HUES64 (cell line): Measurements from ENCODE around the gene SEC14L1.

Experiments
- H3K27ac ChIP-seq: 2 replicates; pipeline ENCODE4 v1.7.0; 2013; ENCODE audit warnings: low read depth, low read length, inconsistent platforms
- H3K27me3 ChIP-seq: 2 replicates; pipeline ENCODE4 v1.6.1; 2013; ENCODE audit warnings: mild to moderate bottlenecking, low read length; ENCODE audit not compliant: insufficient read depth
- H3K36me3 ChIP-seq: 2 replicates; pipeline ENCODE4 v1.6.1; 2013; ENCODE audit warnings: mild to moderate bottlenecking, low read length; ENCODE audit not compliant: insufficient read depth
- H3K4me1 ChIP-seq: 2 replicates; pipeline ENCODE4 v1.6.1; 2013; ENCODE audit warnings: mild to moderate bottlenecking, low read length, moderate library complexity; ENCODE audit not compliant: insufficient read depth
- H3K4me3 ChIP-seq: 2 replicates; pipeline ENCODE4 v1.5.1; 2013; ENCODE audit warnings: mild to moderate bottlenecking, low read length, moderate library complexity
- H3K9ac ChIP-seq: 2 replicates; pipeline ENCODE4 v1.6.1; 2013; ENCODE audit warnings: mild to moderate bottlenecking, low read depth, low read length
- H3K9me3 ChIP-seq: 2 replicates; pipeline ENCODE4 v1.6.1; 2013; ENCODE audit warnings: low read depth, low read length; ENCODE audit not compliant: insufficient read depth
- WGBS: fragments of 150-250, 120-280 bp; methylation state at CpG from one replicate; pipeline ENCODE4 v1.1.7; 2013; ENCODE audit warnings: missing lambda C conversion rate; 5-methylcytosine and 5-hydroxymethylcytosine counted together

Gene SEC14L1

DNA sequence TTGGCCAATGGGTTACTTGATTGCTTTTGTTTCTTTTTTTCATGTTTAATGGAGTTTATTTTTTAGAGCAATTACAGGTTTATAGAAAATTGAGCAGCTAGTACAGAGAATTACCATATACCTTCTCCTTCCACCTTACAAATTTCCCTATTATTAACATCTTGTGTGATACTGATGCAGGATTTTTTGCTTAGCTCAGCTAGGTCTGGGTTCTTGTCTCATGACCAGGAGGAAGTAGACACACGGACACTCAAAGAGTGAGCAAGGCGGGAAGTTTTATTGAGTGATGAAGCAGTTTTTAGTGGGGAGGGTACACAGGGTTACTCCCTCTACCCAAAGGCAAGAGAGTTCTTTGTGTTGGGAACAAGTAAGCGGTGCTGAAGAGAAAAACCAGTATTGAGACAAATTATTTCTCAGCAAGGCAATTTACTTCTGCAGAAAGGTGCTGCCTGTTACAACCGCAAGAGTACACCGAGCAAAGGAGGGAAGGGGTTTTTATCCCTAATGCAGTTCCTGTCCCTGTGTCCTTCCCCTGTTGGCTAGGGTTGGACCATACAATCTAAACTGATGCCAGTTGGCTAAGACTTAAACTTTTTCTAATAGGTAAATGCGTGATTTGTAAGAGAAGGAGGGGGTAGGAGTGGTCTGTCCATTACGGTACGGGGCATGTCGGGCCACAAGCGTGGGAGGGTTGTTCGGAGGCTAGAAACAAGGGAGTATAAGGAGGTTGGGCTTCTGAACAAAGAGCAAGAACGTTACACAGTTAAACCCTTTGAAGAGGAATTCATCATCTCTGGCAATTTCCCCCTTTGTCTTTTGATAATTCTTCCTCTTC is 26.9 kb downstream of the SEC14L1 start:
- peaks cover 9% of the 10 kb centered on the region for H3K36me3 ChIP-seq
- 89% methylated on average over 12 of the region's 12 CpGs for WGBS
- peaks cover 30% of the 10 kb centered on the region for H3K9me3 ChIP-seq

DNA sequence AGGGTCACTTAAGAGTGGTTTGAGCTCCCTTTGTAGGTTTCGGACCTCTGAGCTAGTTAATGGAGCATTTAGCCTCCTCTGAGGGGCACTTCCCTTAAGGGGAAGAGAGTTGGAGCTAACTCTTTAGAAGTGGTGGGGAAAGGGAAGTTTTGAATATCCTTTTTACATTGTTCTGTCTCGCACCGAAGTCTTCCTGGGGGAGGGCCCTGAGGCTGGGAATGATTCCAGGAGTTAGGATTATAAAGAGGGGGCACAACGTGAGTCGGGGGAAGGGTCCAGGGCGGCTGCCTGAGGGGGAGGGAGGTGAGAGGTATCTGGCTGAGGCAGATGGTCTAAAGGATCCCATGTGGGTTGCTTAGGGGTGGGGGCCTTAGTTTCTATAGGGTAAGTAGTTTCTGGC is 32.3 kb downstream of the SEC14L1 start:
- H3K36me3 ChIP-seq, result peaks cover 17% of the 10 kb centered on the region
- H3K9me3 ChIP-seq, result peaks cover 42% of the 10 kb centered on the region

More for the DNA sequence above, 26.9 kb downstream of the SEC14L1 start:
- no peaks in the 10 kb centered on the region for H3K27me3 ChIP-seq
- H3K4me1 ChIP-seq, result peaks cover 30% of the 10 kb centered on the region
- no peak overlapping the region for H3K9ac ChIP-seq
- H3K4me3 ChIP-seq, result no peak overlapping the region
- H3K27ac ChIP-seq, result no peak overlapping the region

DNA sequence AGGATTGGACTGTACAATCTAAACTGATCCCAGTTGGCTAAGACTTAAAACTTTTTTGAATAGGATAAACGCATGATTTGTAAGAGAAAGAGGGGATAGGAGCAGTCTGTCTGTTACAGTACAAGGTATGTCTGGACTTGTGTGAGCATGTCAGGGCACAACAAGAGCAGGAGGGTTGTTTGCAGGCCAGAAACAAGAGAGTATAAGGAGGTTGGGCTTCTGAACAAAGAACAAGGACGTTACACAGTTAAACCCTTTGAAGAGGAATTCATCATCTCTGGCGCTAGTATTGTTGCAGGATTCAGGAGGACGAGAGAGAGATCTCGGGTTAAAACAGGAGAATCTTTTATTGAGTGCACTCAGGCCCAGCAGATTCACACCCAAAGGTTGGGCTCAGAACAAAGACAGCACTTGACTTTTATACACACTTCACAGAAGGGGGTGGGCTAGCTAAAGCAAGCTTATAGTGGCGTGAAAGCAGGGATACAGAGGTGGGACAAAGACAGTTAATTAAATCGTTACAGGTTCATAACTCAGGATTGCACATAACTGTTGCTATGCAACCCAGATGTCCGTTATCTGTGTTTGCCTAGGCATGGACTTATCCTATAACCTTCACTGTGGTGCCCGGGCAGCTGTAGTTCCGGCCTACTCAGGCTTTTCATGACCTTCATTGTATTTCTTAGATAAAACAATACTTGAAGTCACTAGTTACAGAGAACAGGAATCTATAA is 34.3 kb downstream of the SEC14L1 start:
- Histone ChIP-seq H3K27ac (no peak overlapping the region), H3K36me3 (peaks cover 14% of the 10 kb centered on the region), H3K27me3 (no peaks in the 10 kb centered on the region), H3K4me3 (no peak overlapping the region), H3K4me1 (no peaks in the 10 kb centered on the region), H3K9me3 (peaks cover 30% of the 10 kb centered on the region), H3K9ac (no peak overlapping the region)
- 94% methylated on average over 10 of the region's 10 CpGs for WGBS

More for the DNA sequence above, 32.3 kb downstream of the SEC14L1 start:
- Histone ChIP-seq H3K27ac (no peak overlapping the region), H3K4me3 (no peak overlapping the region), H3K27me3 (no peaks in the 10 kb centered on the region), H3K9ac (no peak overlapping the region), H3K4me1 (no peaks in the 10 kb centered on the region)
- WGBS, result 94% methylated on average over 6 of the region's 6 CpGs

DNA sequence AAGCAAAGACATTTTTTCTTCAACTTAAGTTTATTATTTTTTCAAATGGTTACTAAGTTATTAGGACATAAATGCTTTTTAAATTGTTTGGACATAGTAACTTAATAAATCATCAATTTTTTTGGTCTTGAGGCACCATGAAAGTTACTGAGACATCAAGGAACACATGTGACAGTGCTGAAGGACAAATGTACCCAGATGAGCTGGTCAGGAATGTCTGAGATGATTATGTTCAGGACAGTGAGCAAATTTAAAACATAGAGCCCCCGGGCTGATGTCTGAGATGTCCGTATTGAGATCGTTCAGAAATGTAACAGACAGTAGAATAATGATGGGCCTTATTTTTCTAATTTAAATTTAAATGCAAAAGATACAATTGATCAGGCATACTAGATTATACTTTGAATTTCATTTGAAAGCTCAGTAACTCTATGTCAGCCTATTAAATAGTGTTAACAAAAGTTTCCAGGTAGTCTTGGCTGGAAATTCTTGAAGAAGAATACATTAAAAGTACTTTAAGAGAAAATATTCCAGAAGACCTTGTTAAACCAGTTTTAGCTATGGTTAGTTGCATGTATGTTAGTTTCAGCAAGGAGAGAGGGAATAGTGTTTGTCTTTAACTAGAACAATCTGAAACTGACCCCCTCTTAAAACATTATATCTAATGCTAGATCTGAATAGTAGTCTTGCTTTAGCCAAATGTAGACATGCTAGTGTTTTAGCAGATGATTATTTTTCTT is 36.4 kb downstream of the SEC14L1 start:
- no peaks in the 10 kb centered on the region for H3K27me3 ChIP-seq
- peaks cover 4% of the 10 kb centered on the region; the same call in 1 of the 2 replicates for H3K4me1 ChIP-seq
- WGBS, result 95% methylated on average over 3 of the region's 3 CpGs
- no peak overlapping the region for H3K9ac ChIP-seq
- peaks cover 14% of the 10 kb centered on the region for H3K36me3 ChIP-seq
- H3K27ac ChIP-seq, result no peak overlapping the region
- no peak overlapping the region for H3K4me3 ChIP-seq
- H3K9me3 ChIP-seq, result peaks cover 28% of the 10 kb centered on the region

DNA sequence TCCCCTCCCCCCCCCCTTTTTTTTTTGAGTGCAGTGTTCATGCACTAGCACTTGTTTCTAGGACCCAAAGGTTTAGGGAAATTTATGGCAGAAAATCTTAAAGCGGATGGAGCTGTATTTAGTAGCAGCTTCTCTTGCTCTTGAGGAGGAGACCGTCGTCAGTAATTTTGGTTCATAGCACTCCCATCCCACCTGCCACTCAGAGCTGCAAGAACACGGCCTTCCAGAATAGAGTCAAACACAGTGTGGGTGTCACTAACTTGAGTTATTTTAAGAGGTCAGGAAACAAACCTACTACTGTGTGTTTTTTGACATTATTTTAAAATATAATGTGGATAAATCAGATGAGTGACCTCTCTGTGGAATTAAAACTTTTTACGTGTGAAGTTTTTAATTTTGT is 37.3 kb downstream of the SEC14L1 start:
- WGBS, result 94% methylated on average over 5 of the region's 5 CpGs
- Histone ChIP-seq H3K27me3 (no peaks in the 10 kb centered on the region), H3K9ac (no peak overlapping the region), H3K27ac (no peak overlapping the region), H3K9me3 (peaks cover 24% of the 10 kb centered on the region), H3K4me1 (peaks cover 8% of the 10 kb centered on the region), H3K36me3 (peaks cover 14% of the 10 kb centered on the region), H3K4me3 (no peak overlapping the region)

DNA sequence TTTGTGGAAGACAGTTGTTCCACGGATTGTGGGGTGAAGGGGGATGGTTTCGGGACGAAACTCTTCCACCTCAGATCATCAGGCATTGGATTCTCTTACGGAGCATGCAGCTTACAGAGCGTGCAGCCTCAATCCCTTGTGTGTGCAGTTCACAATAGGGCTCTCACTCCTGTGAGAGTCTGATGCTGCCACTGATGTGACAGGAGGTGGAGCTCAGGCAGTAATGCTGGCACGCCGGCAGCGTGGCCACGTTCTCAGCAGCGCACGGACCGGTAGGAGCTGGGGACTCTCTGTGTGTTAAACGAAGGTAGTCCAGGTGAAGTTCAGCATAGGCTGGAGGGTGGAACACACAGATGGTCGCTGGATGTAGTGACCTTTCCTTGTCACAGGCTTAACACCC is 37.8 kb downstream of the SEC14L1 start:
- no peak overlapping the region for H3K9ac ChIP-seq
- H3K36me3 ChIP-seq, result peaks cover 14% of the 10 kb centered on the region
- H3K9me3 ChIP-seq, result peaks cover 19% of the 10 kb centered on the region
- peaks cover 8% of the 10 kb centered on the region for H3K4me1 ChIP-seq
- H3K27ac ChIP-seq, result no peak overlapping the region
- H3K27me3 ChIP-seq, result no peaks in the 10 kb centered on the region
- 93% methylated on average over 14 of the region's 14 CpGs for WGBS
- H3K4me3 ChIP-seq, result no peak overlapping the region

DNA sequence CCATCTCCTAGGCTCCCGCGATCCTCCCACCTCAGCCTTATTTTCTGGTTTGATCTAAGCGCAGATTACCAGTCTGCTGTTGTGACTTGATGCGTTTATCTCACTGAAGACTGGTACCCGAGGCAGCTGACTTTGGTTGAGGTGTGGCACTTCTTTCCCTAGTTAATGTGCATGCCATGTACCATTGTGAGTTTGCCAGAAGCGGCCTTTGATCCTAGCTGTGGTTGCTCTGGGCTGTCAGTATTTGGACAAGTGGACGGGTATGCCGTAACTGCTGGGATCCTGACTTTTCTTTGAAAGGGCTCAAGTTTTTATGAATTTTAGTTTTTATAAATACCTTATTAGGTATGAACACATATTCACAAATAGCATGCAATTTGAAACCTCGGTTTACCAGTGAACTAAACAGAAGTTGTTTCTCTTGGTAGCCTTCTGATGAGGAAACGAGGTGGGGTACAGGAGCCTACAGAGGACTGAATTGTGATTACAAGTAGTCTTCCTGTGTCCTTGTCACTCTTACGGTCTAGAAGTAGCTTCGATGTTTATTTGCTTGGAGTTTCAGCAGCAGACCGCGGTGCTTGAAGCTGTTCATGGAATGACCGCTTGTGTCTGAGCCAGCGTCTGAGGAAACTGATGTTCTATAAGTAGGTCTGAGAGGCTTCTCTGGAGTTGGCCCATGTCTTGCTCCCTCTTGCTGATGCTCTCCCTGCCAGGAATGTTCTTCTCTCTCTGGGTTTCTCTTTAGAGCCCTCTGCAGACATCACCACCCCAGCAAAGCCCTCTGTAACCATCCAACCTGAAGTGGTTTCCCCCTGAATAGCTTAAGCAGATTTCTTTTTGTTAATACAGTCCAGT is 40.0 kb downstream of the SEC14L1 start:
- Histone ChIP-seq H3K9ac (no peak overlapping the region), H3K9me3 (no peaks in the 10 kb centered on the region), H3K27me3 (no peaks in the 10 kb centered on the region), H3K4me3 (no peak overlapping the region), H3K36me3 (no peaks in the 10 kb centered on the region), H3K27ac (no peak overlapping the region), H3K4me1 (peaks cover 8% of the 10 kb centered on the region)
- 93% methylated on average over 16 of the region's 16 CpGs for WGBS

DNA sequence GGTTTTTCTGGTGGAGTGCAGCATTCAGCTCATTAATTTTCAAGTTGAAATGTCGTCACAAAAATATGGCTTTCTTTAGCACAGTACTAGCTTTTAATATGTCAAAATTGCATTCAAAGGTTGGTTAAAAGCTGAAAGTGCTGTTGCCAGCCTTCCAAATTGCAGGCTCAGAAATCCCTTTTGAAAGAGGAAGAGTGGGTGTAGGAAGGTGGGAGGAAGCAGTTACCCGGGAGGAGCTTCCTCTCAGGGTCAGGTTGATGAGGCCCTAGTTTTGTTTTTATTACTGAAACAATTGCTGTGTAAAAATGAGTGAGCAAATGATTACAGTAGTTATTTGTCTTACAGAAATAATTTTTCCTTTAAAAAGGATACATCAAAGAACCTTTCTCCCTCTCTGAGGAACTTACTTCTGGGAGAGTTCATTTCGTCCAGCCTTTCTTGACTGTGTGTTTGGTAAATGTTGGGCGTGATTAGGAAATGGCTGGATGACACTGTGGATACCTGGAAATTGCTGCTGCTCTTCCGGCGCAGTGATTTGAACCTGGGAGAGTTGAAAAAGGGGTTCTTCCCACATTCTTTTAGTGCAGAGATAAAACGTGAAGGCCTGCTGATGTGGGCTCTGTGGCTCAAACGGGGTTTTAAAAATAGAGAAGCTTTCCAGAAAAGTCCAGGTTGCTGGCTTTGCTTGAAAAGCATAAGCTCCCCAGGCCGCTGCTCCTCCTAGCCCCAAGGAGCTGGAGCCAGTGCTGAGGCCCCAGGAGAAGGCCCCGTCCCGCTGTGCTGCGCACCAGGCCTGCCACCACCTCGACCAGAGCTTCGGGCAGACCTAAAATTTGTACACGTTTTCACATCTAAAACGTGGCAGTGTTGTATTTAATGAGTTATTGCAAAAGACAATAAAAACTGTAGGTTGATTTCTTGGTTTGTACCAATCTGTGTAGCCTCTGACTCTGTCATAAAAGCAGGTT is 41.7 kb downstream of the SEC14L1 start:
- Histone ChIP-seq H3K4me3 (no peak overlapping the region), H3K27me3 (no peaks in the 10 kb centered on the region), H3K9me3 (no peaks in the 10 kb centered on the region), H3K4me1 (peaks cover 14% of the 10 kb centered on the region), H3K36me3 (no peaks in the 10 kb centered on the region), H3K27ac (no peak overlapping the region), H3K9ac (no peak overlapping the region; the same call in 1 of the 2 replicates)
- 90% methylated on average over 16 of the region's 16 CpGs for WGBS

DNA sequence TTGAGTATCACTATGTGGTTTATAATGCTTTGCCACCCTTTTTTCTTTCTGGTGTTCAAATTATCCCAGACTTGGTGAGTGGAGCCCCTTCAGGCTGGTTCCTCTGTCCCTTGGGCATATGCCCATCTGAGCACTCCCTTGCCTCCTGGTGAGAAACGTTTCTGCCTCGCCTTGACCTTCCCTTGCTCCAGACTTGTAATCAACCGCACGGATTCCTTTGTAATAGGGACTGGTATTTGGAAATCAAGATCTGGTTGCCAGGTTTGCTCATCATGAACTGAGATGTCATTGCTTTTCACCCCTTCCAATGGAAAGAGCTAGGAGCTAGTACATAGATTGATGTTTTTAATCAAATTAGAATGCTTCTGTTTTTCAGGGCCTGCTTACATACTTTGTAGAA is 43.7 kb downstream of the SEC14L1 start:
- WGBS, result 83% methylated on average over 4 of the region's 4 CpGs
- H3K4me1 ChIP-seq, result peaks cover 14% of the 10 kb centered on the region
- H3K27me3 ChIP-seq, result no peaks in the 10 kb centered on the region

DNA sequence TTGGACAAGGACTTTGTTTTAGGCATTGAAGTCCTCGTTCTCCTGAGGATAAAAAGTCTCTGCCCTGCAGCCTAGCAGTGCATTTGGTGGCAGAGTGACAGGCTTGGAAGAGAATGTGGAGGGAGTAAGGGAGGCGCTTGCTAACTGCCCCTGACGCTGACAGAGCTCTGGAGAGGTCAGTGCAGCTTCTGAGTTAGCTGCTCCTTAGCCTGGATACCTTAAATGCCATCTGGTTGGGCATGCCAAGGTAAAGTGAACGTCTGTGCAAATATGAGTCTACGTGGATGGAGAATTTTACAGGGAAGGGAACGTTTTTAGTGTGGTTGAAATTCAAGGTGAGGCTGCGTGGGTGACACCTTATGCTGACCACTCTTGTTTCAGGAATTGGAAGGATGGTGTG is 44.4 kb downstream of the SEC14L1 start:
- Histone ChIP-seq H3K9ac (no peak overlapping the region), H3K9me3 (no peaks in the 10 kb centered on the region), H3K27me3 (no peaks in the 10 kb centered on the region), H3K36me3 (no peaks in the 10 kb centered on the region), H3K4me3 (no peak overlapping the region), H3K4me1 (peaks cover 14% of the 10 kb centered on the region), H3K27ac (no peak overlapping the region)
- 82% methylated on average over 7 of the region's 7 CpGs for WGBS

More for the DNA sequence above, 43.7 kb downstream of the SEC14L1 start:
- H3K36me3 ChIP-seq, result no peaks in the 10 kb centered on the region
- no peak overlapping the region for H3K27ac ChIP-seq
- no peak overlapping the region for H3K9ac ChIP-seq
- no peak overlapping the region for H3K4me3 ChIP-seq
- no peaks in the 10 kb centered on the region for H3K9me3 ChIP-seq
